ENCODE measurements around the gene ITPRID2. TPM values are rescaled to one million over a fixed set of nuclear protein-coding genes. Genes with fewer than 3 reads are reported as not detected.

ITPRID2 gene
- 90.3 and 102 TPM in 2 replicates for total RNA-seq

DNA sequence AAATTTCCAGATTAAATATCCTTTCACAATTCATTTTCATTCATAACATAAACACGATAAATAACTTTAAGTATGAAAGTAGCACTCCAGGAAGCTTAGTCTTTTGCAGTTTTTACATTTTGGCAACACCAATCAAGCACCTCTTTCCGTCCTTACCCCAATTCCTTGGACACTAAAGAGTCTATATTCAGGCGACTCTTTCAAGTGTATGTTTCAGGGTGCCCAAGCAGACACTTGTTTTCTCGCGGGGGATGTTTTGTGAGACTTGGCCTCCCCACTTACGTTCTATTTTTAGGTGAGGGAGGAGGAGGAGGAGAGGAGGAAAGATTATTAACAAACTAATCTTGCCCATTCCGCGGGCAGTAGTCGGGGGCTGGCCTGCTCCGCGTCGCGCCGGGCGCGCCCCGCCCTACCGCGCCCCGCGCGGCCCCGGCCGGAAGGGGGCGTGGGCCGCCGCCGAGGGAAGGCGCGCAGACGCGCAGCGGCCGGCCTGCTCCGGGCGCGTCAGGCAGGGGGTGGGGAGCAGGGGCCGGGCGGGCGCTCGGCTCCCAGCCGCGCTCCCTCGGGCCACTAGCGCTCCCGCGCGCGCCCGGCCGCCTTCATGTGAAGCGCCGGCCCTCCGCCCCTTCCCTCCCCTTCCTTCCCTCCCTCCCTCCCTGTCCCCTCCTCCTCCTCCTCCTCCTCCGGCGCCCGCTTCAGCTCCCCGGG is at the start of gene ITPRID2:
TSS of gene ITPRID2 (plus strand) at position 473 of the 708 bp plus-strand sequence. CDS start 337 bp downstream, outside the sequence.

Other genes starting within 250 kb of the ITPRID2 start
- gene CERKL, start 234.6 kb upstream of the ITPRID2 start, total RNA-seq = not detected in 2 replicates
- gene NEUROD1, start 211.2 kb upstream of the ITPRID2 start, total RNA-seq = not detected in 2 replicates
- gene PPP1R1C, start 94.1 kb downstream of the ITPRID2 start, total RNA-seq = 0.27 and 3.0 TPM in 2 replicates

Measured in mammary microvascular endothelial cell (primary cell).